ENCODE results near the gene PXDN. TPM values are rescaled to one million over a fixed set of nuclear protein-coding genes. Genes with fewer than 3 reads are reported as not detected.

The PXDN gene
- total and polyA plus RNA-seq, 2 experiments from 2014 or later = 85.7 to 129 TPM

GRCh38 chr2:1584691-1585485, 159.4 kb downstream of the PXDN start:
- Histone ChIP-seq H3K4me1 (ENCODE audit: low read depth) (peaks cover 4% of the 10 kb centered on the region), H3K27ac (no peak overlapping the region), H3K4me3 (no peak overlapping the region), H3K27me3 (no peaks in the 10 kb centered on the region), H3K9me3 (ENCODE audit: low read depth) (no peaks in the 10 kb centered on the region), H3K36me3 (no peaks in the 10 kb centered on the region)
- DNase-seq (ENCODE audit: low read depth in 1 of 2, low spot score in 1 of 2) = no peak
- TF ChIP-seq, protein P1, sequence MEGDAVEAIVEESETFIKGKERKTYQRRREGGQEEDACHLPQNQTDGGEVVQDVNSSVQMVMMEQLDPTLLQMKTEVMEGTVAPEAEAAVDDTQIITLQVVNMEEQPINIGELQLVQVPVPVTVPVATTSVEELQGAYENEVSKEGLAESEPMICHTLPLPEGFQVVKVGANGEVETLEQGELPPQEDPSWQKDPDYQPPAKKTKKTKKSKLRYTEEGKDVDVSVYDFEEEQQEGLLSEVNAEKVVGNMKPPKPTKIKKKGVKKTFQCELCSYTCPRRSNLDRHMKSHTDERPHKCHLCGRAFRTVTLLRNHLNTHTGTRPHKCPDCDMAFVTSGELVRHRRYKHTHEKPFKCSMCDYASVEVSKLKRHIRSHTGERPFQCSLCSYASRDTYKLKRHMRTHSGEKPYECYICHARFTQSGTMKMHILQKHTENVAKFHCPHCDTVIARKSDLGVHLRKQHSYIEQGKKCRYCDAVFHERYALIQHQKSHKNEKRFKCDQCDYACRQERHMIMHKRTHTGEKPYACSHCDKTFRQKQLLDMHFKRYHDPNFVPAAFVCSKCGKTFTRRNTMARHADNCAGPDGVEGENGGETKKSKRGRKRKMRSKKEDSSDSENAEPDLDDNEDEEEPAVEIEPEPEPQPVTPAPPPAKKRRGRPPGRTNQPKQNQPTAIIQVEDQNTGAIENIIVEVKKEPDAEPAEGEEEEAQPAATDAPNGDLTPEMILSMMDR (IDR thresholded peaks at IDR 0.05; ENCODE audit: low read depth, low read length) = peak; percentile 17

DNA sequence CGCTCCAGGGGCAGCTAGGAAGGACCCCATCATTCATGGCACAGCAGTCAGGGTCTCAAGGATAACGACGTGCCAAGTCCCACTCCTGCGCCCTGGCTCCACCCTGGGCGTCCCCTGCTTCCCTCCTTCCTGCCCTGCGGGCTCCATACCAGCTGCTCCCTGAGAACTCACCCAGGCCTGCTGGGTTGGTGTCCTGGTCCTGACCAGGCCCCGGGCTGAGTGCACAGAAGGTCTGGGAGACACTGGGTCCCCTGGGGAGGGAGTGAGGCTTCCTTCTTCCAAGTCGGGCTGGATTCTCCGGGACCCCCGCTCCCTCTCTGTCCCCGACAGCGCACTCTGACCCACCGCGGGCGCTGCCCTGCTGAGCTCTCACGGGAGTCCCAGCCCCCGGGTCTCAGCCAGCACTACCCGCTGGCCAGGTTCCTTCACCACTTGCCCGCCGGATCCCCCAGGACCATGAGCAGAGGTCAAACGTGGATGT, 160.2 kb downstream of the PXDN start:
- Histone ChIP-seq H3K27ac (no peak overlapping the region), H3K36me3 (no peaks in the 10 kb centered on the region), H3K27me3 (no peaks in the 10 kb centered on the region), H3K4me1 (ENCODE audit: low read depth) (peaks cover 4% of the 10 kb centered on the region), H3K9me3 (ENCODE audit: low read depth) (no peaks in the 10 kb centered on the region), H3K4me3 (no peak overlapping the region)
- DNase-seq (ENCODE audit: low read depth in 1 of 2, low spot score in 1 of 2) = no peak
- TF ChIP-seq, protein P1 (IDR thresholded peaks at IDR 0.05; ENCODE audit: low read depth, low read length) = no peak

DNA sequence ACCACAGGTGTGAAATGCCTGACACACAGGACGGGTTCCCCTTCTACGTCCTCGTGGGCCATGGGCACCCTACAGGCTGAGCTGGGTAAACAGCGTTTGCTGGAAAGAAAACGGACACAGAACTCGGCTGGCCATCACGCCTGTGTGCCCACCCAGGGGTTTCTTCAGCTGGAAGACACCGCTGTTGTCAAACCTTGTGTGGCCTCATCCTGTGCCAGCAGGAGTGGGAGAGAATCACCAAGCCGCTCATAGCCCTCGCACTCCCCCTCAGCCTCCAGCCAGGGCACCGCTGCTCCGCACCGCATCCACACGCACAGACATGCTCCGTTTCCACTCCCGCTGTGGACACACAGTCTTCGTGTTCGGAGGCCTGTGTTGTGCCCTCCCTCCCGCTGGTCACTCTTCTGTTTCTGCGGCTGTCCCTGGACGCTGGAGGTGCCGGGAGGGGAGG, 161.4 kb downstream of the PXDN start:
- no peaks in the 10 kb centered on the region for H3K27me3 ChIP-seq
- TF ChIP-seq, protein P1 (IDR thresholded peaks at IDR 0.05; ENCODE audit: low read depth, low read length) = no peak
- no peak overlapping the region for H3K4me3 ChIP-seq
- no peaks in the 10 kb centered on the region for H3K9me3 ChIP-seq (ENCODE audit: low read depth)
- H3K27ac ChIP-seq = no peak overlapping the region
- no peaks in the 10 kb centered on the region for H3K36me3 ChIP-seq
- peaks cover 4% of the 10 kb centered on the region for H3K4me1 ChIP-seq (ENCODE audit: low read depth)
- no peak for DNase-seq (ENCODE audit: low read depth in 1 of 2, low spot score in 1 of 2)

DNA sequence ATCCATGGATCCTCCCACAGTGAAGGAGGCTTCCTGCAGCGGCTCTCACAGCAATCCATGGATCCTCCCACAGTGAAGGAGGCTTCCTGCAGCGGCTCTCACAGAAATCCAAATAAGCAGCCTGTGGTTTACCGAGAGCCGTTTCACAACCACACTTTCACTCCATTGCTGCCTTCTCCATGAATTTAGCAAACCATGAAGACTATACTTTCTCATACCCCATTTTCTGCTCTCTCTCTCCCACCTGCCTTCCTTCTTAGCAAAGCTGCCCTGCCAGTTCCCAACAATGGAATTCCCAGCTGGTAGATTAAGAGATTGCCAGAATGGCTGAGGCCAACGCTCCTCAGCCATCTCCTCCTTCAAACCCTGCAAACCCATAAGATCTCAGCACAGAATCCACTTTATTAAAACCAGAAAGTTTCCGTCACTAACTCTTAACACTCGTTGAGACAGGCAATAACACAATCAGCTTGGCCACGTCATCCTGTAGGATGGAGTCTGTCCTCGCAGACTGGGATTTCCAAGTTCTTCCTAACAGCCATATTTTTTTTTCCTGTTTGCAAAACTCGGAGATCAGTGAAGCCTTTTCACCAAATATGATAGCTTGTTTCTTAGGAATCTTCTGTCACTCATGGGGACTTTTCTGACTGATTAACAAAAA, 162.2 kb downstream of the PXDN start:
- no peaks in the 10 kb centered on the region for H3K9me3 ChIP-seq (ENCODE audit: low read depth)
- H3K4me1 ChIP-seq (ENCODE audit: low read depth) = peaks cover 4% of the 10 kb centered on the region
- peak in 1 of 2 donors; percentile 59 for DNase-seq (ENCODE audit: low read depth in 1 of 2, low spot score in 1 of 2)
- no peaks in the 10 kb centered on the region for H3K36me3 ChIP-seq
- H3K4me3 ChIP-seq = no peak overlapping the region
- TF ChIP-seq, protein P1 (IDR thresholded peaks at IDR 0.05; ENCODE audit: low read depth, low read length) = no peak
- H3K27me3 ChIP-seq = no peaks in the 10 kb centered on the region
- H3K27ac ChIP-seq = no peak overlapping the region
